Spleen (tissue), 7 donors: ENCODE measurements around the gene PCDH15.

Source experiments
- POLR2A ChIP-seq, 3 donors: fragments of 450-650 bp; IDR thresholded peaks; one replicate each; pipeline ENCODE4 v1.5.1; 2017; ENCODE audit warnings: antibody characterized with exemption in 3 of 3, mild to moderate bottlenecking in 1 of 3
- TF ChIP-seq, protein P1 (sequence below), 11 experiments: fragments of 200-600 bp in 7 of 11; fragments of 450-650 bp in 4 of 11; sonication (generic) in 4 of 11; IDR thresholded peaks in 8 of 11; conservative IDR thresholded peaks in 3 of 11; 1 replicate in 7 of 11; 2 replicates in 4 of 11; pipeline versions ENCODE4 v1.4.0 to v1.8.0; 2016 to 2021; ENCODE audit warnings: antibody characterized with exemption in 11 of 11, inconsistent platforms in 4 of 11, mild to moderate bottlenecking in 1 of 11
- donor health status: DM: no; HTN: no; CAD: no; lungs with moderate emphysema.
- donor health status: DM: no; HTN: no; CAD: no.
- donor health status: DM: no; HTN: no; CAD: no.

DNA sequence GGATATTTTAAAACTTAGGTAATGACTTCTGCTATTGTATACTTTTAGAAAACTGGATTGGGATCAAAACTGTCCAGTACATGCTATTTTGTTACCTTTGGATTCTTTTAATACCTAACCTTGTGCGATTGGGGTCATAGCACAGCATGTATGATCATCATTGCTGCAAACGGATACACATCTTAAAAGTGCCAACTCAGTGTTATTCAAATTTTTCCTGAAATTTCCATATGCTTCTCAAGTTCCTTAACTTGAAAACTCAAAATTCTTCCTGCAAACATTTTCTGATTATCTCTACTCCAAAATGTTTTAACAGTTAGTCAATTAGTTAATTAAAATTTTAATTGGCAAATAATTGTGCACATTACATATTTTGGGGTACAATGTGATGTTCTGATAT is 147.5 kb downstream of the PCDH15 start:
- TF ChIP-seq, protein P1, sequence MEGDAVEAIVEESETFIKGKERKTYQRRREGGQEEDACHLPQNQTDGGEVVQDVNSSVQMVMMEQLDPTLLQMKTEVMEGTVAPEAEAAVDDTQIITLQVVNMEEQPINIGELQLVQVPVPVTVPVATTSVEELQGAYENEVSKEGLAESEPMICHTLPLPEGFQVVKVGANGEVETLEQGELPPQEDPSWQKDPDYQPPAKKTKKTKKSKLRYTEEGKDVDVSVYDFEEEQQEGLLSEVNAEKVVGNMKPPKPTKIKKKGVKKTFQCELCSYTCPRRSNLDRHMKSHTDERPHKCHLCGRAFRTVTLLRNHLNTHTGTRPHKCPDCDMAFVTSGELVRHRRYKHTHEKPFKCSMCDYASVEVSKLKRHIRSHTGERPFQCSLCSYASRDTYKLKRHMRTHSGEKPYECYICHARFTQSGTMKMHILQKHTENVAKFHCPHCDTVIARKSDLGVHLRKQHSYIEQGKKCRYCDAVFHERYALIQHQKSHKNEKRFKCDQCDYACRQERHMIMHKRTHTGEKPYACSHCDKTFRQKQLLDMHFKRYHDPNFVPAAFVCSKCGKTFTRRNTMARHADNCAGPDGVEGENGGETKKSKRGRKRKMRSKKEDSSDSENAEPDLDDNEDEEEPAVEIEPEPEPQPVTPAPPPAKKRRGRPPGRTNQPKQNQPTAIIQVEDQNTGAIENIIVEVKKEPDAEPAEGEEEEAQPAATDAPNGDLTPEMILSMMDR (IDR thresholded peaks at IDR 0.05 in 8 of 11, conservative IDR thresholded peaks at IDR 0.05 in 3 of 11) = no peak
- TF ChIP-seq POLR2A (IDR thresholded peaks at IDR 0.05) = no peak
